WTC11 (cell line): ENCODE data around the gene AMHR2. TPM values are rescaled to one million over a fixed set of nuclear protein-coding genes. Genes with fewer than 3 reads are reported as not detected.
A peak's percentile ranks its signal among the peaks of the same experiment; 100 is the strongest.
"Not testable (repeated sequence)": the region's sequence is repeated elsewhere in the genome, so short reads cannot be mapped to it uniquely, and the experiment has no call there.

Experiments
- ATAC-seq: fragments of 200-7000 bp; cut with Tn5 transposase; 2 replicates; pipeline ENCODE4 v1.10.0; 2021; ENCODE audit warnings: mild to moderate bottlenecking, moderate library complexity
- Bru-seq: library from RNA; stranded (reverse); fragments of 400-500 nt; gene quantifications from one replicate; lab custom pipeline; 2021; lab: Mats Ljungman, UMichigan
- CTCF ChIA-PET: fragments of 300-600 bp; sonication (Branson Sonifier 250); formaldehyde crosslinking; loops from one replicate; lab custom pipeline; 2021; ENCODE audit warnings: antibody characterized with exemption; lab: Charles Lee
- POLR2A ChIA-PET: fragments of 350-600 bp; sonication (Branson Sonifier 250); formaldehyde crosslinking; loops from one replicate; lab custom pipeline; 2021; ENCODE audit warnings: antibody characterized with exemption; lab: Charles Lee
- DNase-seq: peaks from one replicate; pipeline ENCODE4 v3.0.0; 2021; ENCODE audit warnings: low spot score
- H3K27ac Mint-ChIP-seq: 2 replicates; pipeline ENCODE4 v1.8.0; 2021; ENCODE audit warnings: mixed read lengths
- H3K27me3 Mint-ChIP-seq: 2 replicates; pipeline ENCODE4 v1.8.0; 2021; ENCODE audit warnings: low read depth, mild to moderate bottlenecking, moderate library complexity, mixed read lengths
- H3K36me3 Mint-ChIP-seq: 2 replicates; pipeline ENCODE4 v1.8.0; 2021; ENCODE audit warnings: mixed read lengths
- H3K4me1 Mint-ChIP-seq: 2 replicates; pipeline ENCODE4 v1.8.0; 2022; ENCODE audit warnings: mixed read lengths
- H3K4me3 Mint-ChIP-seq: 2 replicates; pipeline ENCODE4 v1.8.0; 2021; ENCODE audit warnings: mild to moderate bottlenecking, moderate library complexity, mixed read lengths
- H3K9me3 Mint-ChIP-seq: 2 replicates; pipeline ENCODE4 v1.8.0; 2021; ENCODE audit warnings: mixed read lengths
- CTCF ChIP-seq: fragments of 200-600 bp; IDR thresholded peaks from 2 replicates; pipeline ENCODE4 v1.8.0; 2022; ENCODE audit warnings: antibody characterized with exemption
- E2F4 ChIP-seq: sonication (generic); formaldehyde crosslinking; IDR thresholded peaks from 2 replicates; pipeline ENCODE4 v1.8.1; 2022; ENCODE audit warnings: low read depth, mild to moderate bottlenecking, moderate library complexity, missing genetic modification reagents, borderline replicate concordance
- ERG ChIP-seq: fragments of 250-450 bp; sonication (Bioruptor Pico); IDR thresholded peaks from 2 replicates; pipeline ENCODE4 v1.8.0; 2021; ENCODE audit warnings: mild to moderate bottlenecking
- ESRRA ChIP-seq: sonication (generic); formaldehyde crosslinking; IDR thresholded peaks from 2 replicates; pipeline ENCODE4 v1.8.1; 2022; ENCODE audit warnings: mild to moderate bottlenecking, missing genetic modification reagents, borderline replicate concordance
- FOXP1 ChIP-seq: sonication (generic); formaldehyde crosslinking; IDR thresholded peaks from 2 replicates; pipeline ENCODE4 v1.8.0; 2022; ENCODE audit warnings: missing genetic modification reagents, mild to moderate bottlenecking, moderate library complexity, borderline replicate concordance
- GABPB1 ChIP-seq: sonication (generic); formaldehyde crosslinking; IDR thresholded peaks from 2 replicates; pipeline ENCODE4 v1.8.1; 2023; ENCODE audit warnings: mild to moderate bottlenecking, missing genetic modification reagents
- GRHL2 ChIP-seq: fragments of 250-450 bp; sonication (Bioruptor Pico); IDR thresholded peaks from 2 replicates; pipeline ENCODE4 v1.8.0; 2022; ENCODE audit warnings: mild to moderate bottlenecking, moderate library complexity; ENCODE audit not compliant: insufficient replicate concordance, severe bottlenecking
- MXD4 ChIP-seq: fragments of 250-450 bp; sonication (Bioruptor Pico); IDR thresholded peaks from 2 replicates; pipeline ENCODE4 v1.8.0; 2021; ENCODE audit warnings: mild to moderate bottlenecking, moderate library complexity, borderline replicate concordance
- MYBL2 ChIP-seq: sonication (generic); formaldehyde crosslinking; IDR thresholded peaks from 2 replicates; pipeline ENCODE4 v1.8.1; 2023; ENCODE audit warnings: mild to moderate bottlenecking, moderate library complexity, missing genetic modification reagents
- NFE2L1 ChIP-seq: sonication (generic); formaldehyde crosslinking; IDR thresholded peaks from 2 replicates; pipeline ENCODE4 v1.8.1; 2023; ENCODE audit warnings: missing genetic modification reagents
- NFYB ChIP-seq: sonication (generic); formaldehyde crosslinking; conservative IDR thresholded peaks from 2 replicates; pipeline ENCODE4 v1.8.0; 2022; ENCODE audit warnings: low read depth, missing genetic modification reagents
- USF2 ChIP-seq: sonication (generic); formaldehyde crosslinking; IDR thresholded peaks from 2 replicates; pipeline ENCODE4 v1.8.1; 2023; ENCODE audit warnings: mild to moderate bottlenecking, missing genetic modification reagents, moderate library complexity
- ZNF317 ChIP-seq: sonication (generic); formaldehyde crosslinking; IDR thresholded peaks from 2 replicates; pipeline ENCODE4 v1.8.1; 2023; ENCODE audit warnings: low read depth, mild to moderate bottlenecking, moderate library complexity, missing genetic modification reagents, borderline replicate concordance
- ZNF416 ChIP-seq: fragments of 250-450 bp; sonication (Bioruptor Pico); IDR thresholded peaks from 2 replicates; pipeline ENCODE4 v1.9.0; 2021; ENCODE audit warnings: mild to moderate bottlenecking, inconsistent platforms
- ZNF671 ChIP-seq: fragments of 250-450 bp; sonication (Bioruptor Pico); IDR thresholded peaks from 2 replicates; pipeline ENCODE4 v1.8.0; 2021; ENCODE audit warnings: mild to moderate bottlenecking
- ZSCAN18 ChIP-seq: fragments of 250-450 bp; sonication (Bioruptor Pico); IDR thresholded peaks from 2 replicates; pipeline ENCODE4 v2.1.2; 2022; ENCODE audit warnings: mild to moderate bottlenecking, moderate library complexity
- long read RNA-seq, 3 experiments: library from RNA in 1 of 3; library from capped mRNA in 1 of 3; library from polyadenylated mRNA in 1 of 3; unstranded in 2 of 3; stranded (forward) in 1 of 3; transcript quantifications; one replicate each; pipeline ENCODE4 v2.0.0, GENCODE V29; 2021
- total RNA-seq: library from RNA; stranded (reverse); gene quantifications from 3 replicates; pipeline ENCODE4 v1.2.3, GENCODE V29; 2021

The AMHR2 gene
- total RNA-seq = not detected in 3 replicates
- not detected for Bru-seq, nascent RNA
- long read RNA-seq, experiment 1 = 0 reads
- long read RNA-seq, experiment 2 = 0 reads
- long read RNA-seq, experiment 3, partial matches to known transcripts = 0 of 1 reads
- long read RNA-seq, experiment 3, other reads (novel, unspliced or antisense) = 0 of 1 reads

- CTCF ChIA-PET = interaction anchor here (1.2 to 5.6 kb wide), 4 partner anchors 53 to 102 kb away, joined by 4 to 113 read pairs (median 24); partner anchors contain the start of gene AAAS
- Mint-ChIP-seq H3K27me3 (no peaks in the 10 kb centered on the region), H3K36me3 (no peaks in the 10 kb centered on the region), H3K4me3 (no peak within 1 kb of the TSS), H3K27ac (no peak within 1 kb of the TSS), H3K4me1 (peaks cover 13% of the 10 kb centered on the region), H3K9me3 (no peaks in the 10 kb centered on the region)
- ATAC-seq (no peak), DNase-seq (no peak)
- no peak for TF ChIP-seq ERG (CRISPR knock-in tag)
- POLR2A ChIA-PET = interaction anchor here (0.5 kb wide), 2 partner anchors 75 to 209 kb away, joined by 3 to 4 read pairs; no protein-coding TSS in a partner anchor
Measured at GRCh38 chr12:53423597-53423996, at the start of gene AMHR2. Gene AMHR2, plus strand, starts transcription at chr12:53423855. Its CDS starts 80 bp downstream, at chr12:53423935.

GRCh38 chr12:53374277-53374676 is 49.4 kb upstream of the AMHR2 start:
- not testable (repeated sequence) for H3K36me3 Mint-ChIP-seq, H3K9me3 Mint-ChIP-seq, H3K27me3 Mint-ChIP-seq, H3K27ac Mint-ChIP-seq, H3K4me3 Mint-ChIP-seq, DNase-seq, ATAC-seq
- H3K4me1 Mint-ChIP-seq = peaks cover 17% of the 10 kb centered on the region
- ChIA-PET POLR2A (interaction anchor here (1.4 kb wide), 1 partner anchor 8 kb away, joined by 4 read pairs; no protein-coding TSS in a partner anchor), CTCF (interaction anchor here (1.3 to 1.6 kb wide), 2 partner anchors 22 to 47 kb away, joined by 4 read pairs; no protein-coding TSS in a partner anchor)

- Mint-ChIP-seq H3K27me3 (peaks cover 3% of the 10 kb centered on the region; the same call in 1 of the 2 replicates), H3K9me3 (no peaks in the 10 kb centered on the region), H3K4me3 (no peak overlapping the region), H3K4me1 (peaks cover 17% of the 10 kb centered on the region), H3K27ac (peak overlapping the region; percentile 45; the same call in 1 of the 2 replicates), H3K36me3 (peaks cover 6% of the 10 kb centered on the region)
- CTCF ChIA-PET = no interaction called here
- no peak for DNase-seq
- TF ChIP-seq FOXP1 (CRISPR knock-in tag) (no peak), MXD4 (CRISPR knock-in tag) (no peak), USF2 (no peak), ZNF416 (CRISPR knock-in tag) (no peak), ESRRA (no peak), ZNF317 (CRISPR knock-in tag) (no peak), ZNF671 (CRISPR knock-in tag) (no peak), MYBL2 (CRISPR knock-in tag) (no peak), GABPB1 (CRISPR knock-in tag) (no peak), GRHL2 (no peak), NFYB (CRISPR knock-in tag) (no peak)
- POLR2A ChIA-PET = no interaction called here
- no peak for ATAC-seq
Measured at GRCh38 chr12:53376747-53377146, 46.9 kb upstream of the AMHR2 start.

- POLR2A ChIA-PET = interaction anchor here (1.6 kb wide), 1 partner anchor 33 kb away, joined by 10 read pairs; no protein-coding TSS in a partner anchor
- no peak for ATAC-seq
- TF ChIP-seq ERG (CRISPR knock-in tag) (no peak), NFE2L1 (no peak), CTCF (no peak), ZSCAN18 (CRISPR knock-in tag) (no peak), E2F4 (no peak)
- CTCF ChIA-PET = interaction anchor here (0.8 to 8.7 kb wide), 5 partner anchors 25 to 56 kb away, joined by 4 to 103 read pairs (median 22); partner anchors contain the start of gene AAAS
- Mint-ChIP-seq H3K4me3 (peak overlapping the region; percentile 24; the same call in 1 of the 2 replicates), H3K4me1 (peaks cover 20% of the 10 kb centered on the region), H3K9me3 (no peaks in the 10 kb centered on the region), H3K27me3 (peaks cover 3% of the 10 kb centered on the region; the same call in 1 of the 2 replicates), H3K27ac (no peak overlapping the region; the same call in 1 of the 2 replicates), H3K36me3 (peaks cover 19% of the 10 kb centered on the region)
- DNase-seq = no peak
Measured at GRCh38 chr12:53378222-53378621, 45.4 kb upstream of the AMHR2 start.
